HCT116 (cell line): ENCODE data around the gene PSMA8. TPM values are rescaled to one million over a fixed set of nuclear protein-coding genes. Genes with fewer than 3 reads are reported as not detected.

Experiments
- ATAC-seq: fragments of 200-7000 bp; cut with Tn5 transposase; 2 replicates; pipeline ENCODE4 v1.9.1; 2020; ENCODE audit warnings: mild to moderate bottlenecking, moderate library complexity
- BruUV-seq: library from RNA; stranded (reverse); fragments of 400-500 nt; replicated peaks from 2 replicates; lab custom pipeline; 2021; lab: Mats Ljungman, UMichigan
- CTCF ChIA-PET: fragments of 300-600 bp; sonication (Branson Sonifier 250); formaldehyde crosslinking; loops from one replicate; lab custom pipeline; 2021; ENCODE audit warnings: antibody characterized with exemption; lab: Charles Lee
- POLR2A ChIA-PET: fragments of 300-600, 350-600 bp; sonication (Branson Sonifier 250); formaldehyde crosslinking; loops from one replicate; lab custom pipeline; 2021; ENCODE audit warnings: antibody characterized with exemption; lab: Charles Lee
- RAD21 ChIA-PET, 2 experiments: fragments of 300-600 bp; sonication (Branson Sonifier 250); formaldehyde crosslinking; loops; one replicate each; lab custom pipeline; 2023; ENCODE audit warnings: low total read pairs in 2 of 2; ENCODE audit not compliant: uncharacterized antibody in 2 of 2, unreplicated experiment in 2 of 2, low non-redundant PET in 1 of 2; lab: Charles Lee
- DNase-seq: peaks from one replicate; pipeline ENCODE4 v3.0.0-alpha.2; 2010; ENCODE audit warnings: low read depth, low spot score
- H2AFZ ChIP-seq: fragments of 200-600 bp; shearing (Covaris generic), sonication (generic); 2 replicates; pipeline ENCODE4 v1.6.1; 2017; ENCODE audit warnings: low read depth, mixed run types, mixed read lengths, antibody characterized with exemption, low read length; ENCODE audit not compliant: poor library complexity, severe bottlenecking
- H3K27ac ChIP-seq: 2 replicates; pipeline ENCODE4 v1.5.1; 2012; ENCODE audit warnings: low read depth, low read length
- H3K27me3 ChIP-seq: fragments of 200-600 bp; sonication (generic); 2 replicates; pipeline ENCODE4 v1.6.1; 2016; ENCODE audit warnings: mixed run types, low read length, mixed read lengths; ENCODE audit not compliant: insufficient read depth
- H3K36me3 ChIP-seq, 2 experiments: fragments of 200-500 bp in 1 of 2; fragments of 200-600 bp in 1 of 2; sonication (Bioruptor generic) in 1 of 2; sonication (generic) in 1 of 2; 2 replicates each; pipeline versions ENCODE4 v1.5.1 to v1.6.1; 2014 to 2016; ENCODE audit warnings: low read length in 2 of 2, inconsistent platforms in 1 of 2, mixed read lengths in 1 of 2, mixed run types in 1 of 2; ENCODE audit not compliant: insufficient read depth in 2 of 2, control insufficient read depth in 1 of 2
- H3K4me1 ChIP-seq, 2 experiments: fragments of 200-600 bp in 1 of 2; sonication (generic) in 1 of 2; 2 replicates each; pipeline versions ENCODE4 v1.5.1 to v1.6.1; 2012 to 2017; ENCODE audit warnings: low read length in 2 of 2, inconsistent platforms in 1 of 2, mild to moderate bottlenecking in 1 of 2, mixed read lengths in 1 of 2, mixed run types in 1 of 2, moderate library complexity in 1 of 2; ENCODE audit not compliant: insufficient read depth in 2 of 2, control insufficient read depth in 1 of 2
- H3K4me2 ChIP-seq: fragments of 200-600 bp; sonication (generic); 2 replicates; pipeline ENCODE4 v1.6.1; 2017; ENCODE audit warnings: mixed run types, low read length, mixed read lengths
- H3K4me3 ChIP-seq, 2 experiments: fragments of 200-600 bp in 1 of 2; sonication (generic) in 1 of 2; replicated peaks in 1 of 2; 2 replicates each; pipeline ENCODE4 v1.5.1; 2011 to 2016; ENCODE audit warnings: low read length in 2 of 2, control low read depth in 1 of 2, low read depth in 1 of 2, mild to moderate bottlenecking in 1 of 2, mixed read lengths in 1 of 2, mixed run types in 1 of 2
- H3K79me2 ChIP-seq: fragments of 200-600 bp; sonication (generic); 2 replicates; pipeline ENCODE4 v1.6.1; 2017; ENCODE audit warnings: mild to moderate bottlenecking, mixed run types, low read length, moderate library complexity, mixed read lengths; ENCODE audit not compliant: insufficient read depth
- H3K9ac ChIP-seq: fragments of 200-600 bp; sonication (generic); 2 replicates; pipeline ENCODE4 v1.6.1; 2016; ENCODE audit warnings: low read length, mixed read lengths
- H3K9me2 ChIP-seq: fragments of 200-600 bp; sonication (generic), shearing (Covaris generic); 2 replicates; pipeline ENCODE4 v1.6.1; 2017; ENCODE audit warnings: mixed run types, mild to moderate bottlenecking, moderate library complexity; ENCODE audit not compliant: insufficient read depth
- H3K9me3 ChIP-seq, 2 experiments: fragments of 200-500 bp in 1 of 2; fragments of 200-600 bp in 1 of 2; sonication (Bioruptor generic) in 1 of 2; sonication (generic) in 1 of 2; 2 replicates each; pipeline ENCODE4 v1.6.1; 2014 to 2017; ENCODE audit warnings: low read length in 2 of 2, mixed read lengths in 2 of 2, inconsistent platforms in 1 of 2, low read depth in 1 of 2, mild to moderate bottlenecking in 1 of 2, mixed run types in 1 of 2, moderate library complexity in 1 of 2; ENCODE audit not compliant: control insufficient read depth in 1 of 2, insufficient read depth in 1 of 2
- H4K20me1 ChIP-seq: fragments of 200-600 bp; sonication (generic), shearing (Covaris generic); 2 replicates; pipeline ENCODE4 v1.6.1; 2017; ENCODE audit warnings: mixed run types, mild to moderate bottlenecking, moderate library complexity; ENCODE audit not compliant: insufficient read depth
- ELF1 ChIP-seq: IDR thresholded peaks from 2 replicates; pipeline ENCODE4 v1.6.1; 2012; ENCODE audit warnings: low read depth, borderline replicate concordance
- EZH2 ChIP-seq: fragments of 200-600 bp; sonication (generic); IDR thresholded peaks from 2 replicates; pipeline ENCODE4 v1.6.1; 2017; ENCODE audit warnings: antibody characterized with exemption, mixed run types
- EZH2phosphoT487 ChIP-seq: fragments of 200-600 bp; IDR thresholded peaks from 2 replicates; pipeline ENCODE4 v1.6.1; 2018; ENCODE audit warnings: antibody characterized with exemption, borderline replicate concordance
- RAD21 ChIP-seq: IDR thresholded peaks from 2 replicates; pipeline ENCODE4 v1.6.1; 2012; ENCODE audit warnings: low read depth, mild to moderate bottlenecking
- SIN3A ChIP-seq: IDR thresholded peaks from 2 replicates; pipeline ENCODE4 v1.6.1; 2012; ENCODE audit warnings: low read depth
- SP1 ChIP-seq: IDR thresholded peaks from 2 replicates; pipeline ENCODE4 v1.6.1; 2012; ENCODE audit warnings: low read depth
- SRF ChIP-seq: IDR thresholded peaks from 2 replicates; pipeline ENCODE4 v1.6.1; 2012; ENCODE audit warnings: low read depth
- ZNF274 ChIP-seq: fragments of 200-500 bp; sonication (Bioruptor generic); IDR thresholded peaks from 2 replicates; pipeline ENCODE4 v1.6.1; 2014; ENCODE audit warnings: mild to moderate bottlenecking, low read depth, low read length, inconsistent platforms
- intact Hi-C: fragments of 100-400 bp; cut with micrococcal nuclease; formaldehyde crosslinking; loops from 2 replicates; pipeline ENCODE4 v1.10.0; 2022
- total RNA-seq: library from RNA; stranded (reverse); gene quantifications from one replicate; pipeline ENCODE4 v1.2.1, GENCODE V29; 2021; ENCODE audit not compliant: unreplicated experiment
- TF ChIP-seq, protein P1 (sequence below): IDR thresholded peaks from 2 replicates; pipeline ENCODE4 v1.6.1; 2012

Gene PSMA8
- total RNA-seq, 1 experiment from 2014 or later, result not detected

DNA sequence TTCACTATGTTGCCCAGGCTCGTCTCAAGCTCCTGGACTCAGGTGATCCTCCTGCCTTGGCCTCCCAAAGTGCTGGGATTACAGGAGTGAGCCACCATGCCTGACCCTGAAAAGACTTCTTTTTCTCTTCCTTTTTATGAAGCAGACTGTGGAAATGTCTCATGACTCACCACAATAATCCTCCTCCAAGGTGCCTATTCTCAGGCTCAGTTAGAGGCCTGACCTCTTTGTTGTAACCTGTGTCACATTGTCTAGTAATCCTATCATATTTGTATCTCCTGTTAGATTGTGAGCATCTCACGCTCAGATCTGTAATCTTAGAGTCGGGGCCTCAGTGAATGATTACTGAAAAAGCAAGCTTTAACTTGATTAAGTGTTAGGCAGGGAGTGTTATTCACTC, 74.3 kb downstream of the PSMA8 start (continued):
- TF ChIP-seq, protein P1, sequence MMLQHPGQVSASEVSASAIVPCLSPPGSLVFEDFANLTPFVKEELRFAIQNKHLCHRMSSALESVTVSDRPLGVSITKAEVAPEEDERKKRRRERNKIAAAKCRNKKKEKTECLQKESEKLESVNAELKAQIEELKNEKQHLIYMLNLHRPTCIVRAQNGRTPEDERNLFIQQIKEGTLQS, result no peak
- TF ChIP-seq EZH2phosphoT487 (no peak), SIN3A (no peak), SRF (no peak), ZNF274 (no peak), SP1 (no peak), RAD21 (no peak)

DNA sequence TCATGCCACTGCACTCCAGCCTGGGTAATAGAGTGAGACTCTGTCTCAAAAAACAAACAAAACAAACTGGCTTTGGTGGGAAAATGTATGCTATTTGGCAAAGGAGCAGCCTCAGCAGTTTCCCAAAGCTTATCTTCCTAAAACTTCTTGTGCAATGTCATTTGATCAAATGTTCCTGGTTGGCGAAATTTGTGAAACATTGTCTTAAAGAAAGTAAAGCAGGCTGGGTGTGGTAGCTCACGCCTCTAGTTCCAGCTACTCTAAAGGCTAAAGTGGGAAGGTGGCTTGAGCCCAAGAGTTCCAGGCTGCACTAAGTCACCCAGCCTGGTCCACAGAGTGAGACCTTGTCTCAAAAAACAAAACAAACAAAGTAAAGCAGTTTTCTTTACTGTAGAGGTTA, 75.3 kb downstream of the PSMA8 start:
- CTCF ChIA-PET, result no interaction called here
- H3K4me2 ChIP-seq, result no peak overlapping the region
- H3K4me3 ChIP-seq, result no peak overlapping the region
- no peak overlapping the region for H3K27ac ChIP-seq
- RAD21 ChIA-PET, result no interaction called here
- no peak for ATAC-seq
- POLR2A ChIA-PET, result no interaction called here
- no peak for TF ChIP-seq ELF1
- no peak for TF ChIP-seq SRF
- BruUV-seq, result no TSS peak
- H3K36me3 ChIP-seq, result no peaks in the 10 kb centered on the region
- no peaks in the 10 kb centered on the region for H3K9me3 ChIP-seq
- no peaks in the 10 kb centered on the region for H3K79me2 ChIP-seq
- no peaks in the 10 kb centered on the region for H3K9me2 ChIP-seq
- DNase-seq, result no peak
- intact Hi-C loops, result no loop called here
- peaks cover 0 to 7% of the 10 kb centered on the region in 2 experiments; a peak in 1 of 4 replicates for H3K4me1 ChIP-seq
- no peaks in the 10 kb centered on the region for H3K27me3 ChIP-seq
- H2AFZ ChIP-seq, result no peak overlapping the region
- H3K9ac ChIP-seq, result no peak overlapping the region
- H4K20me1 ChIP-seq, result no peaks in the 10 kb centered on the region

DNA sequence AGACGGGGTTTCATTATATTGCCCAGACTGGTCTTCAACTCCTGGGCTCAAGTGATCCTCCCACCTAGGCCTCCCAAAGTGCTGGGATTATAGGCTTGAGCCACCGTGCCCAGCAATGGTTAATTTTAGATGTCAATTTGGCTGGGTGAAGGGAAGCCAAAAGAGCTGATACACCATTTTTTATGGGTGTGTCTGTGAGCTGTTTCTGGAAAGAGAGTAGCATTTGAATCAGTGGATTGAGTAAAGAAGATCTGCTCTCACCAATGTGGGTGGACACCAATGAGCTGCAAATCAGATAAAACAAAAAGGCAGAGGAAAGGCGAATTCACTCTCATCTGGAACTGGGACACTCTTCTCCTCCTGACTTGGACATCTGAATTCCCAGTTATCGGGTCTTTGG, 76.5 kb downstream of the PSMA8 start:
- BruUV-seq, result no TSS peak
- H3K9ac ChIP-seq, result no peak overlapping the region
- no peak overlapping the region for H2AFZ ChIP-seq
- RAD21 ChIA-PET, result no interaction called here
- H3K36me3 ChIP-seq, result no peaks in the 10 kb centered on the region
- POLR2A ChIA-PET, result no interaction called here
- H3K79me2 ChIP-seq, result no peaks in the 10 kb centered on the region
- no peak for TF ChIP-seq EZH2
- TF ChIP-seq, all 23 proteins: peak for 0
- CTCF ChIA-PET, result no interaction called here
- intact Hi-C loops, result no loop called here
- Histone ChIP-seq H3K4me3 (no peak overlapping the region), H3K9me3 (no peaks in the 10 kb centered on the region), H4K20me1 (no peaks in the 10 kb centered on the region), H3K4me1 (peaks cover 0 to 7% of the 10 kb centered on the region in 2 experiments; a peak in 1 of 4 replicates), H3K4me2 (no peak overlapping the region), H3K9me2 (no peaks in the 10 kb centered on the region), H3K27me3 (no peaks in the 10 kb centered on the region), H3K27ac (no peak overlapping the region)
- no peak for DNase-seq
- no peak for ATAC-seq
